Stimulated activated effector memory CD8-positive, alpha-beta T cell treated with anti-CD3 and anti-CD28 coated beads, Interleukin-12 subunit alpha, Interleukin-12 subunit beta, amount 100 ng/mL, for 72 hours (primary cell): ENCODE data around the gene CPLX1.
A peak's percentile ranks its signal among the peaks of the same experiment; 100 is the strongest.

ENCODE experiments used
- ATAC-seq: fragments of 150-1000 bp; cut with Tn5 transposase; 2 replicates; pipeline ENCODE4 v1.10.0; 2021
- DNase-seq, 2 donors: peaks; one replicate each; pipeline ENCODE4 v3.0.0; 2021 to 2022; ENCODE audit warnings: low spot score in 2 of 2
- H3K27ac Mint-ChIP-seq: one replicate; pipeline ENCODE4 v1.8.0; 2022; ENCODE audit warnings: mild to moderate bottlenecking, mixed read lengths
- H3K36me3 Mint-ChIP-seq: one replicate; pipeline ENCODE4 v1.8.0; 2022; ENCODE audit warnings: mild to moderate bottlenecking, mixed read lengths
- H3K4me1 Mint-ChIP-seq: one replicate; pipeline ENCODE4 v1.8.0; 2022; ENCODE audit warnings: mixed read lengths
- H3K4me3 Mint-ChIP-seq: one replicate; pipeline ENCODE4 v1.8.0; 2022; ENCODE audit warnings: mild to moderate bottlenecking, mixed read lengths
- H3K9me3 Mint-ChIP-seq: one replicate; pipeline ENCODE4 v1.8.0; 2022; ENCODE audit warnings: mixed read lengths

CPLX1 gene

DNA sequence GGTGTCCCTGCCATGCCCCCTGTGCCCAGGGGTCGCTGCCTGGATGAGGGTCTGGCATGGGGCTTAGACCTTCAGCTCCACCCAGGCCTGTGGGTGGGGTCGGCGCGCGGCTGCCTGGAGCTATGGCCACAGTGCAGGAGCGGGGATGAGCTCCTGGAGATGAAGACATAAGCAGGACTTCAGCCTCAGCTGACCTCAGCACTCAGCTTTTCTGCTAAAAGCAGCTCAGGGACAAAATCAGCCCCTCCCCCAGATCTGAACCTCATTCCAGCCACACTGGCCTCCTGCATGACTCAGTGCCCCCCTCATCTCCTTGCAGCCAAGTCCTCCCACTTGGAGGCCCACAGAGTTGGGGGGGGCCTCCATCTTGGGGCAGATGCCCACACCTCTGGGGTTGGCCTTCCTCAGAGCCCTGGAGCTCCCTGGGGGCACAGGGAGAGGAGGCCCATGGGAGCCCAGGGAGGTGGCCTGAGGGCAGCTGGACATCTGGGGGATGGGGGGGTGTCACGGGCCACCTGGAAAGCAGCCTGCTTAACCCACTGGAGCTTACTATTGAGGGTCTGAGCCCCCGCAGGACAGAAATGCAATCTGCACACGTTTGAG lies 19.4 kb upstream of the CPLX1 start:
- DNase-seq: no peak
- no peak for ATAC-seq
- Mint-ChIP-seq H3K36me3 (peaks cover 40% of the 10 kb centered on the region), H3K4me1 (no peaks in the 10 kb centered on the region), H3K9me3 (peaks cover 2% of the 10 kb centered on the region), H3K27ac (no peak overlapping the region), H3K4me3 (no peak overlapping the region)

GRCh38 chr4:844752-845232 lies 18.9 kb upstream of the CPLX1 start:
- Mint-ChIP-seq H3K4me1 (peaks cover 5% of the 10 kb centered on the region), H3K36me3 (peaks cover 34% of the 10 kb centered on the region), H3K27ac (no peak overlapping the region), H3K4me3 (no peak overlapping the region), H3K9me3 (peaks cover 2% of the 10 kb centered on the region)
- ATAC-seq (no peak), DNase-seq (no peak)

DNA sequence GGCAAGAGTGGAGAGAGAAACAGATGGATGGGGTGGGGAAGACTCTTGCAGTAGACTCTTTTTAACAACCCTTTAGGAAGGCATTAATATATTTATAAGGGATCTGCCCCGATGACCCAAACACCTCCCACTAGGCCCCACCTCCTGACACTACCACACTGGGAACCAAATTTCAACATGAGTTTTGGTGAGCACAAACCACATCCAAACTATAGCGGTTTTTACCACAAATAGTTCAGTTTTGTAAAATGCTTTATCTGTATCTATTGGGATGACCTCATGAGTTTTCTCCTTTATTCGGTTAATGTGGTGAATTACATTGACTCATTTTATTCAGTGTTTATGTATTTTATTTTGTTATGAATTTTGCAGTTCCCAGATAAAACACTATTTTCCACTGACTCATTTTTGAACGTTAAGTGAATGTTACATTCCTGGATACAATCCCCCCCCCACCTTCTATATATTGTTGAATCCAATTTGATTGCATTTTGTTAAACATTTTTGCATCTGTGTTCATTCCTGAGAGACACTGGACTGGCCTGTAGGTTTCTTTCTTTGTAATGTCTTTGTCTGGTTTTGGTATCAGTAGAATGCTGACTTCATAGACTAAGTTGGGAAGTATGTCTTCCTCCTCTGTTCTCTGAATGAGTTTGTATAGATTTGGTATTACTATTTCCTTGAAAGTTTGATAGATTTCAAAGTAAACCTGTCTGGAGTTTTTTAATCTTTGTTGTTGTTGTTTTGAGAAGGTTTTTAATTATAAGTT lies 13.9 kb upstream of the CPLX1 start:
- ATAC-seq: peak; percentile 91
- Mint-ChIP-seq H3K27ac (peak overlapping the region; percentile 53), H3K9me3 (peaks cover 9% of the 10 kb centered on the region), H3K4me3 (no peak overlapping the region), H3K4me1 (peaks cover 11% of the 10 kb centered on the region), H3K36me3 (peaks cover 12% of the 10 kb centered on the region)
- DNase-seq: no peak

- no peak for ATAC-seq
- Mint-ChIP-seq H3K4me3 (no peak overlapping the region), H3K36me3 (peaks cover 10% of the 10 kb centered on the region), H3K9me3 (peaks cover 9% of the 10 kb centered on the region), H3K4me1 (peaks cover 20% of the 10 kb centered on the region), H3K27ac (no peak overlapping the region)
- no peak for DNase-seq
Measured at GRCh38 chr4:837772-838171, 11.8 kb upstream of the CPLX1 start.

DNA sequence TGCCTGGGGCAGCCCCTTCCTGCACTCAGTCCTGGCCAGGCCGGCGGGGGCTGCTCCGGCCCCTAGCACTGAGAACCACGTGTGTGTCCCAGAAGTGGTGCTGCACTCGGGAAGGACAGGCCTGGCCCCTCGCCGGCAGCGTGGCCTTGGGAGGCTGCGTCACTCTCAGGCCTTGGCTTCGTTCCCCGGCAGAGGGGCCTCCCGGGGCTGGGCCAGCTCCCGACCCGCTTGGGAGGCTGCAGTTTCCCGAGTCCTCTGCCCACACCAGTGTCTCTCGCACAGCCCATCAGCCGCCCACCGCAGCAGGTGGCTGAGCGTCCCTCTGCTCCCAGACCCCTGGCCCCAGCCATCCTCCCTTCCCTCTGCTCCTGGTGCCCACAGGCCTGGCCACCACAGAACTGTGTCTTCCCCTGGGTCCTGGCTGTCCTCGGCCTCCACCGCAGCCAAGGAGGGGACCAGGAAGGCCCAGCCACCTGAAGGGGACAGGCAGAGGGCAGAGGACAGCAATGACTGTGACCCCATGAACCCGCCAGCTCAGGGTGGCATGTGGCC lies 10.9 kb upstream of the CPLX1 start:
- DNase-seq: no peak
- H3K9me3 Mint-ChIP-seq: peaks cover 6% of the 10 kb centered on the region
- no peak overlapping the region for H3K27ac Mint-ChIP-seq
- H3K36me3 Mint-ChIP-seq: peaks cover 3% of the 10 kb centered on the region
- H3K4me1 Mint-ChIP-seq: peaks cover 22% of the 10 kb centered on the region
- H3K4me3 Mint-ChIP-seq: no peak overlapping the region
- ATAC-seq: no peak

GRCh38 chr4:836003-836511 lies 10.1 kb upstream of the CPLX1 start:
- H3K36me3 Mint-ChIP-seq: no peaks in the 10 kb centered on the region
- H3K27ac Mint-ChIP-seq: no peak overlapping the region
- H3K9me3 Mint-ChIP-seq: peaks cover 6% of the 10 kb centered on the region
- ATAC-seq: no peak
- no peak for DNase-seq
- H3K4me3 Mint-ChIP-seq: no peak overlapping the region
- peaks cover 22% of the 10 kb centered on the region for H3K4me1 Mint-ChIP-seq

DNA sequence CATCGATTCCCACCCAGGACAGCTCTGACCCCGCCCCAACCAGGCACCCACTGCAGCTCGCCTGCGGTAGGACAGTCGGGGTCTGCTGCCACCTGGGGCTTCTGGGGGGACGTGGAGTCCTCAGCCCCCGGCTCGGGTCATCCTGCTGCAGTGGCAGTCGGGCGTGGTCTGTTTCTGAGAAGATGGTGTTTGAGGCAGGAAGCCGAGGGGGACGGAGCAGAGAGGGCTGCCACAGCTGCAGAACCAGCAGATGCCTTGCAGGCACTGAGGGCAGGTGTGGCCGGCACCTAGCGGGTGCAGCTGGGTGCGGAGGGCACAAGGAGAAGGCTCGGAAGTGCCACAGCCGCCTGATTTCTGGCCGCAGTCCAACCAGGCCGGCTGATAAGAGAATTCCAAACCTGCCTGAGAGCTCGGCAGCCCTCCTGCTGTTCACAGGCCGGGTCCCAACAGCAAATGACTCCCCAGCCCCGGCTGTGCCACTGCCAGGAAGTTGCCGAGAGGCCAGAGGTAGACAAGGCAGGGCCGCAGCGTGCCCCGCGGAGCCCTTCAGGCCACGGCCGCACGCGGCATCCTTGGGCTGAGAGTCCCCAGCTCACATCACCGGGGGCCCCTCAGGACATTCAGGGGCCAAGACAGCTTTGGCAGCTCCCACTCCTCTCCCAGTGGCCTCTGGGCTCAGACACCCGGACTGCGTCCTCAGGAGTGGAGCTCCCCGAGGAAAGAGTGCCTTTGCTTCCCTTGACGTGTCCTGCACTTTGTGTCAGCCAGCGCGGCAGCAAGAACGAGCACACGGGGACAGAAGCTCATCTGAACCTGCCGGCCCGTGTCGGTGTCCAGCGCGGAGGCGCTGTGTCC lies 9.4 kb upstream of the CPLX1 start:
- H3K27ac Mint-ChIP-seq: no peak overlapping the region
- no peaks in the 10 kb centered on the region for H3K36me3 Mint-ChIP-seq
- peaks cover 22% of the 10 kb centered on the region for H3K4me1 Mint-ChIP-seq
- H3K9me3 Mint-ChIP-seq: peaks cover 6% of the 10 kb centered on the region
- no peak for DNase-seq
- H3K4me3 Mint-ChIP-seq: no peak overlapping the region
- no peak for ATAC-seq

DNA sequence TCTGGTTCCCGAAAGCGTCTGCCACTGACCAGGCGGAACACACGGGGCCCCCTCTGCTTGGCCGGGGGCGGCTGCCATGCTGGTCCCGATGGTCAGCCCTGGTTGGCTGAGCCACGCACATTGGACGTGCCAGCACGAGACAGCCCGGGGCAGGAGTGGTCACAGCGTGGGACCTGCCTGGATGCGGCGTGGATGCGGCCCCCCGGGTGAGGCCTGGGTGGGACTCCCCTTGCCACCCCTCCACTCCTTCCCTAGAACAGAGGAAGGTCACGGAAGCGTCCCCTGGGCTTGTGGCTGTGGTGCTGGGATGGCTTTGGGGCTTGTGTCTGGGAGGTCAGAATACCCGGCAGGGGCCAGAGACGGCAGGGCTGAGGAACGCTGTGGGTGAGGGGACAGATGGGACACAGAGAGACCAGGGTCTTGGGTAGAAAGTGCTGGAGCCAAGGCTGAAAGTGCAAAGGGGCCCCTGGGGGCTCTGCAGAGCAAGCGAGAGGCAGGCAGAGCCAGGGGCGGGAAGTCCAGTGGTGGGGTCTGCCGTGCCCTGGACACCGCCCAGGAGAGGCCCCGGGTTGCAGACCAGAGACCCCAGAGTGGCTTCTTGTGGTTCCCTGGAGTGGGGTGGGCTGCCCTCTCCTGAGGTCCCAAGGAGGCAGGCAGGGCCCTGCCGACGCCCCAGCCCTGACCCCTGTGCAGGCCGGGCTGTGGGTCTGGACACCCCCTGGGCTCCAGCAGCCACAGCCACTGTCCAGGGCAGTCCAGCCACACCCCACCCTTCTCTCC lies 8.6 kb upstream of the CPLX1 start:
- no peak overlapping the region for H3K27ac Mint-ChIP-seq
- H3K9me3 Mint-ChIP-seq: peaks cover 6% of the 10 kb centered on the region
- H3K4me1 Mint-ChIP-seq: peaks cover 15% of the 10 kb centered on the region
- no peak overlapping the region for H3K4me3 Mint-ChIP-seq
- ATAC-seq: no peak
- H3K36me3 Mint-ChIP-seq: no peaks in the 10 kb centered on the region
- no peak for DNase-seq

GRCh38 chr4:833731-834367 lies 7.9 kb upstream of the CPLX1 start:
- Mint-ChIP-seq H3K36me3 (no peaks in the 10 kb centered on the region), H3K4me1 (peaks cover 11% of the 10 kb centered on the region), H3K9me3 (peaks cover 6% of the 10 kb centered on the region), H3K4me3 (peak overlapping the region; percentile 18), H3K27ac (peak overlapping the region; percentile 35)
- peak; percentile 31 for ATAC-seq
- no peak for DNase-seq

GRCh38 chr4:833156-833555 lies 7.2 kb upstream of the CPLX1 start:
- peaks cover 11% of the 10 kb centered on the region for H3K4me1 Mint-ChIP-seq
- H3K4me3 Mint-ChIP-seq: peak overlapping the region; percentile 18
- peak overlapping the region; percentile 35 for H3K27ac Mint-ChIP-seq
- no peak for DNase-seq
- no peaks in the 10 kb centered on the region for H3K36me3 Mint-ChIP-seq
- H3K9me3 Mint-ChIP-seq: peaks cover 6% of the 10 kb centered on the region
- ATAC-seq: peak; percentile 78

GRCh38 chr4:832536-832935 lies 6.6 kb upstream of the CPLX1 start:
- ATAC-seq (no peak), DNase-seq (no peak)
- Mint-ChIP-seq H3K4me1 (peaks cover 11% of the 10 kb centered on the region), H3K27ac (no peak overlapping the region), H3K9me3 (peaks cover 2% of the 10 kb centered on the region), H3K4me3 (no peak overlapping the region), H3K36me3 (peaks cover 1% of the 10 kb centered on the region)

- DNase-seq: no peak
- Mint-ChIP-seq H3K9me3 (no peaks in the 10 kb centered on the region), H3K4me1 (peaks cover 11% of the 10 kb centered on the region), H3K36me3 (peaks cover 5% of the 10 kb centered on the region), H3K27ac (no peak overlapping the region), H3K4me3 (no peak overlapping the region)
- ATAC-seq: no peak
Measured at GRCh38 chr4:832108-832507, 6.2 kb upstream of the CPLX1 start.

GRCh38 chr4:831483-831805 lies 5.5 kb upstream of the CPLX1 start:
- peaks cover 11% of the 10 kb centered on the region for H3K4me1 Mint-ChIP-seq
- no peak overlapping the region for H3K27ac Mint-ChIP-seq
- H3K9me3 Mint-ChIP-seq: no peaks in the 10 kb centered on the region
- peaks cover 12% of the 10 kb centered on the region for H3K36me3 Mint-ChIP-seq
- ATAC-seq: no peak
- no peak overlapping the region for H3K4me3 Mint-ChIP-seq
- no peak for DNase-seq
